ENCODE data around the gene CPNE7. TPM values are rescaled to one million over a fixed set of nuclear protein-coding genes. Genes with fewer than 3 reads are reported as not detected.

CPNE7 gene
- total and polyA plus RNA-seq, 2 of the 8 experiments (the other 6 are each of a cell fraction or from before 2014, with no cell fraction given): 10.0 to 23.7 TPM

DNA sequence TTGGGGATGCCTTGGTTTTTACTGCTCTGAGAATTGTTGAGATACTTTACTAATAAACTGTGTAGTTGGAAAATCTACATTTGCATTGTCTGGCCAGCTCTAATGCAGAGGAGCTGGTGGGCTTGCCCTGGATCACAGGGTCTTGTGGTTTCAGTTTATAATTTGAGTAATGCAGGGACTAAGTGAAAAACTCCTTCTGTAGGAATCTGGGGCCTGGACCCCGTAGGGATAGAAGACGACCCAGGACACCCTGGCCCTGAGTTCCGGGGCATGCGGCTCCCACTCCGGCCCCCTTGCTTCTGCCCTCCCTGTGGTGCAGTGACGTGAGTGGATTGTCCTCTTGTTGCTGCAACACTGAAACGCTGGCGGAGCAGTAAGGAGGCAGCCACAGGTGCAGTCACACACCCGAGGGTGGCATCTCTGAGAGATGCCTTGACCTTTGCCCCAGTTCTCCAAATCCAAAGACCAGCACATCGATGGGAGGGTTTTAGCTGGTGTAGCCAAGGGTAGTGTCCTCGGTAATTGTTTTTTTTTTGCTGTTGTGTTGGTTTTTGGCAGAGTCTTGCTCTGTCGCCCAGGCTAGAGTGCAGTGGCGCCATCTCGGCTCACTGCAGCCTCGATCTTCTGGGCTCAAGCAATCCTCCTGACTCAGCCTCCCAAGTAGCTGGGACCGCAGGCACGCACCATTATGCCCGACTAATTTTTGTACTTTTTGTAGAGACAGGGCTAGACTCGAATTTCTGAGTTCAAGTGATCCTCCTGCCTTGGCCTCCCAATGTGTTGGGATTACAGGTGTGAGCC is 17.7 kb upstream of the CPNE7 start:
- Histone ChIP-seq H2AFZ (ENCODE audit: low read length) (no peak overlapping the region), H3K79me2 (ENCODE audit: control insufficient read depth in 1 of 2, insufficient read depth in 2 of 2, low read length in 2 of 2) (peaks cover 11 to 22% of the 10 kb centered on the region in 2 experiments), H3K36me3 (ENCODE audit: control insufficient read depth in 2 of 4, insufficient read depth in 4 of 4, low read length in 3 of 4) (peaks cover 17 to 42% (median 38%) of the 10 kb centered on the region in 4 experiments), H2BK5ac (ENCODE audit: low read depth, low read length) (no peak overlapping the region), H3K4me3 (ENCODE audit: extremely low read depth in 1 of 4, insufficient read depth in 2 of 4, low read depth in 3 of 4, low read length in 4 of 4) (no peak overlapping the region), H2BK15ac (ENCODE audit: low read length) (no peak overlapping the region), H2AK5ac (ENCODE audit: low read depth, low read length) (no peak overlapping the region), H4K91ac (replicated peaks; ENCODE audit: insufficient read length, low read length) (no peak overlapping the region), H3K18ac (ENCODE audit: extremely low read depth, low read length) (no peak overlapping the region), H3K4ac (replicated peaks; ENCODE audit: insufficient read length, low read depth, low read length) (no peak overlapping the region), H4K20me1 (replicated peaks in 1 of 2; ENCODE audit: control insufficient read depth in 1 of 2, insufficient read depth in 2 of 2, low read length in 2 of 2) (peaks cover 15 to 20% of the 10 kb centered on the region in 2 experiments), H3K9ac (replicated peaks in 1 of 4; ENCODE audit: extremely low read depth in 1 of 4, low read depth in 3 of 4, low read length in 3 of 4) (no peak overlapping the region), H2BK12ac (ENCODE audit: low read depth, low read length) (no peak overlapping the region), H4K5ac (ENCODE audit: insufficient read length, low read depth, low read length) (no peak overlapping the region), H3K23me2 (ENCODE audit: low read depth, low read length) (peaks cover 8% of the 10 kb centered on the region), H3K79me1 (ENCODE audit: low read depth, low read length) (peaks cover 3% of the 10 kb centered on the region; the same call in 1 of the 2 replicates), H3K4me1 (replicated peaks in 1 of 4; ENCODE audit: control insufficient read depth in 3 of 4, insufficient read depth in 4 of 4, low read length in 3 of 4) (peaks cover 0 to 11% (median 2%) of the 10 kb centered on the region in 4 experiments; a peak in 4 of 7 replicates), H2BK120ac (replicated peaks; ENCODE audit: low read depth, low read length) (no peak overlapping the region), H3K23ac (ENCODE audit: insufficient read length) (no peak overlapping the region), H3K56ac (replicated peaks; ENCODE audit: insufficient read length, low read depth, low read length) (no peak overlapping the region), H2BK20ac (ENCODE audit: low read length) (no peak overlapping the region), H3K27me3 (replicated peaks in 1 of 4; ENCODE audit: control insufficient read depth in 3 of 4, extremely low read depth in 1 of 4, insufficient read depth in 3 of 4, low read length in 3 of 4) (no peaks in the 10 kb centered on the region), H3K27ac (ENCODE audit: low read depth, low read length) (no peak overlapping the region), H3K4me2 (ENCODE audit: insufficient read depth in 1 of 2, low read depth in 2 of 2, low read length in 2 of 2) (no peak overlapping the region), H3K9me3 (ENCODE audit: insufficient read depth in 2 of 2, low read depth in 1 of 2, low read length in 1 of 2) (no peaks in the 10 kb centered on the region), H3K14ac (ENCODE audit: insufficient read length) (no peak overlapping the region), H4K8ac (ENCODE audit: extremely low read depth, insufficient read depth, low read length) (no peak overlapping the region)
- no peak for DNase-seq (ENCODE audit: low read depth in 1 of 2, low spot score in 2 of 2)
- ChIA-PET POLR2A (ENCODE audit: partially characterized antibody) (interaction anchor here (0.8 to 2.2 kb wide), 8 partner anchors 8 to 65 kb away, joined by 3 to 9 read pairs (median 3); no protein-coding TSS in a partner anchor), CTCF (ENCODE audit: partially characterized antibody) (interaction anchor here (0.6 to 2.4 kb wide), 22 partner anchors 8 to 310 kb away, joined by 3 to 15 read pairs (median 4); partner anchors contain the start of gene CPNE7)
- WGBS, 2 experiments (ENCODE audit: extremely low coverage in 1 of 2, insufficient coverage in 1 of 2, insufficient read length in 1 of 2, insufficient replicate concordance in 2 of 2, low coverage in 1 of 2, low lambda C conversion rate in 2 of 2, missing lambda C conversion rate in 1 of 2): 88% methylated on average over 19 of the region's 19 CpGs; no CpG with 5 or more reads in 1 of the 2 experiments
- FAIRE-seq: no peak
- TF ChIP-seq KDM1A (IDR thresholded peaks at IDR 0.05; ENCODE audit: borderline replicate concordance, low read length): no peak
- no peak for TF ChIP-seq CBX5 (IDR thresholded peaks at IDR 0.05; ENCODE audit: low read depth, low read length)
- TF ChIP-seq SIRT6 (IDR thresholded peaks at IDR 0.05; ENCODE audit: low read length): no peak
- TF ChIP-seq BACH1 (IDR thresholded peaks at IDR 0.05; ENCODE audit: low read length): no peak
- no peak for TF ChIP-seq CTBP2 (IDR thresholded peaks at IDR 0.05; ENCODE audit: borderline replicate concordance, insufficient read depth, insufficient read length, low read length)
- TF ChIP-seq, protein P1, sequence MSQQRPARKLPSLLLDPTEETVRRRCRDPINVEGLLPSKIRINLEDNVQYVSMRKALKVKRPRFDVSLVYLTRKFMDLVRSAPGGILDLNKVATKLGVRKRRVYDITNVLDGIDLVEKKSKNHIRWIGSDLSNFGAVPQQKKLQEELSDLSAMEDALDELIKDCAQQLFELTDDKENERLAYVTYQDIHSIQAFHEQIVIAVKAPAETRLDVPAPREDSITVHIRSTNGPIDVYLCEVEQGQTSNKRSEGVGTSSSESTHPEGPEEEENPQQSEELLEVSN (IDR thresholded peaks at IDR 0.05): no peak
- no peak for TF ChIP-seq EGR1 (IDR thresholded peaks at IDR 0.05; ENCODE audit: borderline replicate concordance, low read depth, low read length)
- no peak for TF ChIP-seq CEBPB (IDR thresholded peaks at IDR 0.05; ENCODE audit: low read depth, low read length)
- no peak for TF ChIP-seq SUZ12 (IDR thresholded peaks at IDR 0.05; ENCODE audit: low read length)
- no peak for TF ChIP-seq CHD1 (IDR thresholded peaks at IDR 0.05; ENCODE audit: low read depth, low read length)
- no peak for TF ChIP-seq ASH2L (IDR thresholded peaks at IDR 0.05; ENCODE audit: low read length)

Data from H1 (cell line).